NCI-H345 (cell line): ENCODE results near the gene TEPSIN.

ENCODE experiments used
- DNase-seq: peaks from one replicate; lab custom pipeline; 2025; lab: John Stamatoyannopoulos, UW

Gene TEPSIN

DNA sequence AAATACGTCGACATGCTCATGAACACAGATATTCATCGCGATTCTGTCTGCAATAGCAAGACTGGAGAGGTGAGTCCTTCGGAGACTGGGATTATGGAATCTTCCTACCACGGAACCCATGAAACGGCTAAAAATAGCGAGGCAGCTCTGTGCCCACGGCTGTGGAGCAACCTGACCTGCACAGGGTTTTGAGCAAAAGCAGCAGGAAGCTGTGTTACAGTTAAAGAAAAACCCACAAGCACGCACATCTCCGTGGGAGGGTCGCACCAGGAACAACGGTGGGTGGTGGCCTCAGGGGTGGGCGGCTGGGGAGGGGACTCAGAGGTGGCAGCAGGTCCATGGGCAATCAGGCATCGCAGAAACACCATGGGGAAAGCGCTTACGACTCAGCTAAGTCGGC lies 31.4 kb upstream of the TEPSIN start:
- DNase-seq: no peak

DNA sequence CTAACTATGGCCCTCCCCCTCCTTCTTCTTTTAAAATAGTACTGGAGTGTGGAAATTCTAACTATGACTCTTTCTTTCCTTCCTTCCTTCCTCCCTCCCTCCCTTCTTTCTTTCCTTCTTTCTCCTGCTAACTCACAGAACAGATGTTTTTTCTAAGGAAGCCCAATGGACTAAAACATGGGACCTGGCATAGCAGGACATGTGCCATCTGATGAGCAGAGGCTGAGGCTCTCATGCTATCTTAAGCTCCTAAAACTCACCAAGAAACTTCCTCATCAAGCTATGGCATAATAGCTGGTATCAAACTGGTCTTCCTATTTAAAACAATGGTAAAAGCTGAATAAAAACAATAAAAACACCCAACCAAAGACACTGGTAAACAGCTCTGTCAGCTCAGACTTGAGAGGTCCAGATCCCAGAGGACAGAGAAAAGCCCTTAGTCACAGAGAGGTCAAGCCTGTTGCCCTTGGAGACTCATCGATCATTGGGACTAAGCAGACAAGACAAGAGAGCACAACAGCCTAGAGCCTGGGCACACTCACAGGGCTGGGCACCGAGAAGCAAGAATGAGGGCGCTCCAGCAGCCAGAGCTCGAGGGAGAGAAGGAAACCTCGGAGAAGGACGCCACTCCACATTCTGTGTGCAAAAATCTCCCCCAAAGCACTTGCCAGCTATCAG lies 28.7 kb upstream of the TEPSIN start:
- no peak for DNase-seq

DNA sequence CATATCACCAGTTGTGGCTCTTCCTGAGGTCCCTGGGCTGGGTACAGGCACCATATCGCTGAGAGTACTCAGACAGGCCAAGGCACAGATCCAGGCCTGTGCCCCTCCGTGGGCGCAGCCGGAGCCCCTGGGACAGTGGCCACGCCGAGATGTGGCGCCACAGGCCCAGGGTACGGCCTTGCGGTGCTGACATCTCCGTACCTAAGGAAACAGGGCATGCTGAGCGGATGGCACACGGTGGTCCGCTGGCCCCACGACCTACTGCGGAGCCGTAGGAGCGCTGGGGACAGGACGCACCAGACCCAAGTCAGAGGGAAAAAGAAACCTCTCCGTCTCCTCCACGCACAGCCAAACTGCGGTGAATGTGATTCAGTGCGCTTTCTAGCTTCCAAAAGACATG lies 26.7 kb upstream of the TEPSIN start:
- DNase-seq: no peak

DNA sequence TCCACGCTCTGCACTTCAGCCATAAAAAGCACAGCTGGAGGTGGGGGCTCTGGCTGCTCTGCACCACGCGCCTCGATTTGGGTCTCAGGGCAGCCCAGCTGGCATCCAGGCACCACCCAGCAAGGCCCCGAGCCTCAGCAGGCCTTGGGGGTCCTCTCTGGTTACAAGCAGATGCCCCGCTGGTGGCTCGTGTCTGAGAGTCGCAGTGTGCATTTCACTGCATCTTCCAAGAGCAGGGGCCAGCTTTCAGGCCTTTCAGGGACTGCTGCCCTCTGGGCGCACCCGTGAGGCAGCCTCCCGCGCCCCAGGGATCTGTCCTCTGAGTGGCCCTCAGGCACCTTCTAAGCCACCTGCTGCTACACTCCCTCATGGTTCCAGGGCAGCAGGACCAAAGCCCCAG lies 25.8 kb upstream of the TEPSIN start:
- no peak for DNase-seq

DNA sequence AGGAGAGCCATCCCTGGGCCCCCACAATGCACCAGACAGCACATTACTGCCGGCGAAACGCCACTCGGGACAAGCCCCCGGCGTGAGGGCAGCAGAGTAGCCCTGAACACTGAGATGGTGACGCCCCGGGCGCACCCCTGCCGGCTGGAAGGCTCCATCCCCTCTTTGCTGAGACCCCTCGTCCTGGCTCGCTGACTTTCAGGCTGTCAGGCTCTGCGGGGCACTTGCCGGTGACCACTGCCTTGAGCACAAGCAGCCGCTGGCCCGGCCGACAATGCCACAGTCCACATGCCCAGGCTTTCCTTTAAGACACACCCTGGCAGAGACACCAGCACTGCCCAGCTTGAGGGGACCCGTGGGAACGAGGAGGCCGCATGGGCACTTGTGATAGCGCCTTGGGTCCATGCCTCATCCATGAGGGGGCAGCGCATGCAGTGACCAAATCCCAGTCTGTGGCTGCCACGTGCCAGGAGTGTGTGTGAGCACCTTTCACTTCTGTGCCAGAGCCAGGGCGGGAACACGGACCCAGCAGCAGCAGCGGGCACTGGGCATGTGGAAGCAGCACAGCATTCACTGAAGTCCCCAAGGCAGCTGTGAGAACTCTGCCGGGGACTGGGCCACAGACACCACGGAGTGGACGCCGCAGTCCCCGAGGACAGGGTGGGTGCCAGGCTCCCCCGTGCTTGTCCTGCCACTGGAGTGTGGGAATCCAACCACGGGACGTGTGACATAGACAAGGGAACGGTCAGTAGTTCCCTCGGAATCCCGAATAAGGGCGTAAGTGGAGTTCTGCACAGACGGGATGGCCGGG lies 24.7 kb upstream of the TEPSIN start:
- no peak for DNase-seq

DNA sequence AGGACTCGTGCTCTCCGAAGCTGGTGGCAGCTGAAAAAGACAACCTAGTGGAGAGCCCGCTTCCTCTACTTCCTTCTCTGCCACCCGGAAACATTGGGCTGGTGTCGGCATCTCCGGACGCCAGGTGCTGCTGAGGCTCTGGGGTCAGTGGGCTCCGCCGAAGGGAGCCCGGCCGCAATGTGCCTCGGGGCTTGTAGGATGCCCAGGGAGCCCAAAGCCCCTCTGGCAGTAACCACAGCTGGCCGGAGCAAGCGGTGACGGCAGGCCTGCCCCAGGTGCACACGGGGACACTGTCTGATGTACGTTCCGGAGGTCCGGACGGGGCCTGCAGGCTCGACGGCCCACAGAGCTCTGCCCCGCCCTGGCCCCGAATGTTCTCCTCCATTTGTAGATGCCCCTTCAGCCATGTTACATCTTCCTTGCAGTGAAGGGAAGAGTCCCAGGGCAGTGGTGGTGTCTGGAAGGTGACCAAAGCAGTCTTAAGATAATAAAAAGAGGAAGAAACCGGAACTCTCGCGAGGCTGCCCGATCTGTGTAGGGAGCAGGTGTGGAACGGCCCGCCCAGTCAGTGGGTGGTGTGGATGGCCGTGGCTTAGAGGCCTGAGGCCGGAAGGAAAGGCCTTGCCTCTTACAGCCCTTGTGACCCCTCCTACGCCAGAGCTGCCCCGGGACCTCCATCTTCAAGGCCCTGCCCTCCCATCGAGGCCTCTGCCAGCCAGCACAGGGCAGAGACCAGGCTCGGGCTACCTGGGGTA lies 22.9 kb upstream of the TEPSIN start:
- no peak for DNase-seq

DNA sequence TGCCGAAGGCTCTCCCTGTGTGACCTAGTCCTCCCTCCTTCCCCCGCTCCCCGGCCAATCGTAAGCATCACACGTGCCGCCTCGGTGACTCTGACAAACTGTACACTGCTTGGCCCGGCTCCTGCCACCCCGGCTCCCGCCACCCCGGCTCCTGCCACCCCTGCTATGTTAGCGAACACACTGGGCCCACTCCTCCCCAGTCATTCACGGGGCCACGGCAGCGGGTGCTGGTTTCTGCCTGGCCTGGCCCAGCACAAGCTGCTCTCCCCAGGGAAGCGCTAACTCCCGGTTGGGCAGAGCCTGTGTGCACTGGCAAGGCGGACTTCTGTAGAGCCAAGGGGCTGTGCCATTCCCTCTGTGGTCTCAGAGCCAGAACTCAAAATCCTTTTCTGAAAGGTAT lies 22.2 kb upstream of the TEPSIN start:
- no peak for DNase-seq

DNA sequence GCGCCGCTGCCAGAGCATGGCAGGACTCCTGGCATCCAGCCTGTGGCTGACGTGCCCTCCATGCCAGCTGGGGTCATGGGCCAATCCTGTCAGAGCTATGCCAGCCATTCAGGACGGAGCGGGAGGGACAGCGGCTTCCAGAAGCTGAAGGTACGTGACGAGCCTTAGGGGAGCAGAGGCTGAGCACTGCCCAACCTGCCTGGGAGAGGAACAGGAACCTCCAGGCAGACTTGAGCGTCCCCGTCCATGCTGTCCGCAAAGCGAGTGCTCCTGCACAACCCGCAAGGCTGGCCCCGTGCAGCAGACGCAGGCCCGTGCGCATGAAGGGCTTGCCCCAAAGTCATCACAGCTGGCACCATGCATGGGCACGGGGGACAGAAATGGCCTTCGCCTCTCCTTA lies 21.8 kb upstream of the TEPSIN start:
- no peak for DNase-seq

DNA sequence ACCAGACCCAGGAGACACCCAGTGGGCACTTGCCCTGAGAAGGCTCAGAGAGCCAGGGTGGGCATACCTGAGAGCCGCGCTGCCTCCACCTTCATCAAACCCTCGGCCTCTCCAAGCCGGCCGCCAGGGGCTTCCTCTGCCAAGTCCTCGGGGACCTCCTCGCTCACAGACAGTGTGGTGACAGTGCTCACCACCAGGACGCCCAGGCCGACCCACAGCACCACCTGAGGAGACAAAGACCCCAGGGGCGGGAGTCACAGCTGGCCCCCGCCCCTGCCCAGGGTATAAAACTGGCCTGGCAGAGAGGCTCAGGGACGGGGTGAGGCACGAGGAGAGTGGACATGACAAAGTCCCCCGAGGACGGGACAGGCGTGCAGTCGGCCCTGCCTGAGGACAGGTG lies 21.3 kb upstream of the TEPSIN start:
- no peak for DNase-seq

DNA sequence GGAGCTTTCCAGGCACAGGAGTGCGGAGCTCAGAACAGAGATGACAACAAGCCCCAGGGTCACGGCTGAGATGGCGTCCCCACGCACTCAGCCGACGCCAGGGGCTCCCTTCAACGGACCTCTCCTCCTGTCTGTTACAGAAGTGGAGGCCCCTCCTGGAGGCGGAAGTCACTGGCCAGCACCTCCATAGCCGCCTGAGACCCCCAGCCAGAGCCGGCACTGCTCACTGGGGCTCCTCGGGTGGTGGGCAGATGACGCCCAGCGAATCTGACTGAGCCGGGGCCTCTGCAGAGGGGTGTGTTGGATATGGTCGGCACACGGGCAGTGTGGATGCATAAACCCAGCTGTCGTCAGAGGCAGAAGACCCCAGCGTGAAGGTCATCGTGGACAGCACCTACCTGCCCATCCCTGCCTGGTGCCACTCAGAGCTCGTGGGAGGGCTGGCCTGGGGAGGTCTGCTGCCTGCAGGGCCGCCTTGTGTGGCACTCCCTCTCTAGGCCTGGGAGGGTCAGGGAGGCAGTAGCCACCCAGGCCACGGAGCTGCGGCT lies 20.3 kb upstream of the TEPSIN start:
- DNase-seq: no peak

DNA sequence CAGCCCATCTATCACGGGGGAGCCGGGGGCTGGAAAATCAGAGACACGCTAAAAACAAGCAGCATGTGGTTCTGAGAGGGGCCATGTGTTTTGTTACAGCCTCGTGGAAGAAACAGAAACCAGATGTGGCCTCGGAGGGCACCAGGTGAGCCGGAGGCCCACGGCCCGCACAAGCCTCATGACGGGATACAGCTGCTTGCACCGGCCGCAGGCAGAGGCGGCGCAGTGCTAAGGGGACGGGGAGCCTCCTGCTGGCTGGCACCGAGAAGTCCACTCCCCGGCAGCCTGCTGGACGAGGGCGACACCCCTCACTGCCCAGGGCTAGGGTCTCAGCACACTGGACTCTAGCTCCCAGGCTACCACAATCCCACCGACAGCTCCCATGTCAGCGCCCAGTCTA lies 19.4 kb upstream of the TEPSIN start:
- DNase-seq: no peak

DNA sequence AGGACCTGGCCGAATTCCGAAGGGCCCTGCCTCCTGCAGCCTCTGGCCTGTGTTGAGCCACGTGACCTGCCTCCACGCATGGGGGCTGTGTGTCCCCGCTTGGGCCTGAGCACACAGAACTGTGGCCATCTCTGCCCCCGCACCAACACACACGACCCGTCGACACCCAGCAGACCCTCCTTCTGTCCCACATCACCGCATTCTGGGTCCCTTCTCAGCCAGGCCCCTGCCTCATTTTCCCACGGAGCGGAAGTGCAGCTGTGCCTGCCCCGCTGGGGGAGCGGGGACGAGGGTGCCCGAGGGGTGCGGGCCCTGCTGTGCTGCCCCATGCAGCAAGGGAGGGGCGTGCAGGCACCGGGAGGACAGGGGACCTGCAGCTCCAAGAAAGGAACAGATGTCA lies 18.7 kb upstream of the TEPSIN start:
- no peak for DNase-seq

DNA sequence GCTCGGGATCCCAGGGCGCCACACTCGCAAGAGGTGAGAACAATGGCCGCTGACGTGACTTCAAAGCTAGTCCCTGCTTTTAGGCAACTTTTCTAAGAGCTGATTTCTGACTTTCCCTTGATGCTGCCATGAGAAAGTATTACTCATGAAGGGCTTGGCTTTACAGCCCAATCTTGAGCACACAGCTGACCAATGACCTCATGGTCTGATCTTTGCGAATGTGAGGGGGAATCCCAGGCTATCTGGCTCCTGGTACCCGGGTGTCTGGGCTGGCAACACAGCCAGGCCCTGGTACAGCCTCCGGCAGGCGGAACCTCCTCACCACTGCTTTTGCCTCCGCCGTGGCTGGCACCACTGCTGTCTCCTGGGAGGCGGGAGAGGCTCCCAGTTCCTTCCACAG lies 17.8 kb upstream of the TEPSIN start:
- DNase-seq: no peak

DNA sequence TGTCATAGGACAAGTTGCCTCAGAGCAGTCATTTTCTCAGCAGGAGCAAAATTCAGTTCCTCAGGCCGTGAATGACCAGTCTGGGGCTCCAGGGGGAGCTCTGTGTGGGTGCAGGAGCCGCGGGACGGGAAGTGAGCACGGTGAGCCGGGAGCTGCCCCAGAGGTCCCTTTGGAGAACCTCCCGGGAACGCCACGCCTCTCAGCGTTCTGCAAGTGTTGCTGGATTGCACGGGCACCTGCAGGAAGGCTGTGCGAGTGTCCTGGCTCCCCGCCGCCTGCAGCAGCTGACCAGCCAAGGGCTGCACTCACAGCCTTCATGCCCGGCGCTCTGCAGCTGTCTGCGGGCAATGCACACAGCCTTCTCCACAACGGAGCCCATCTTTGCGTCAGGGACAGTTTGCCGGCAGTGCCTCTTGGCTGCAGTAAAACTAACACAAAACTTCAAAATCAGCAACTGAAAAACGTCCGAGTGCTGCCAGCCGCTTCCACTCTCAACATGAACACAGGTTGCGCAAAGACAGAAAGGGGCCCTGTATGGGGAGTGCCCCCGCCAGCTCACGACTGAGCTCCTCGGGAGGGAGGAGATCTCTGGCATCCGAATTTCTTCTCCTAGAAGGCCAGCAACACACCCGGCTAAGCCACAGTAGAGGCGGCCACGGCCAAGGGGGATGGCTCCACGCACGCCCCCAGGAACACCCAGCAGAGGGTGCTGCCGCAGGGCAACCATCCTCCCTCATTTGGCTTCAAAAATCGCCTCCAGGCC lies 16.3 kb upstream of the TEPSIN start:
- no peak for DNase-seq

DNA sequence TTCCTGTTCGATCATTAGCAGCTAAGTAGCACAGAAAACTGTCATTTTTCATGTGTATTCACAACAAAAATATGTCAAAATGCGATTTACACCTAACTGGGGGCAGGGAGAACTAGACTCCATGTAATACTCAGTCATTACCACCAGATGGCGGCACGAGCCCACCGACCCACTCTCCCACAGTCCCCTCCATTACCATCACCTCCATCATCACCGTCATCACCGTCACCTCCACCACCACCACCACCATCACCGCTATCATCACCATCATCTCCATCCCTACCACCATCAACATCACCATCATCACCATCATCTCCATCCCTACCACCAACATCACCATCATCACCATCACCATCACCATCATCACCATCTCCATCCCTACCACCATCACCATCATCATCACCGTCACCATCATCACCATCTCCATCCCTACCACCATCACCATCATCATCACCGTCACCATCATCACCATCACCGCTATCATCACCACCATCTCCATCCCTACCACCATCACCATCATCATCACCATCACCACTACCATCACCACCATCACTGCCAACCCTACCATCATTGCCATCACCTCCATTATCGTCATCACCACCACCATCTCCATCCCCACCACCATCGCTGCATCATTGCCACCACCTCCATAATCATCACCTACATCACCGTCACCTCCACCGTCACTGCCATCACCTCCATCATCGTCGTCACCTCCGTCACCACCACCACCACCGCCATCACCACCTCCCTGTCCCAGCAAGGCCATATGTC lies 14.7 kb upstream of the TEPSIN start:
- peak; percentile 31 for DNase-seq

DNA sequence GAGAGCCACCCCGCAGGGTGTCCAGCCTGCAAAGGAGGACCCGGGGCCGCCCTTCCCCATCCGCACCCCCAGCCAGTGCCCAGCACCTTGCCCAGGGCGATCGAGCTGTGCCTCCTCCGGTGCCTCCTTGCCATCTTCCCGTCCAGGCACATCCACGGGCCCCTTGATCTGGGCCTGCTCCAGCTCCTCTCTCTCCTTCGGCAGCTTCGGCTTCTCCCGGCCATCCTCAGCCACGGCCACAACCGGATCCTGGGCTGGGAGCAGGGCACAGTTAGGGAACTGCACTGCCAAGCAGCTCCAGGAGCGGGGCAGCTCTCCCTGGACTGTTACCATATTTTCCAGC lies 14.1 kb upstream of the TEPSIN start:
- DNase-seq: no peak

DNA sequence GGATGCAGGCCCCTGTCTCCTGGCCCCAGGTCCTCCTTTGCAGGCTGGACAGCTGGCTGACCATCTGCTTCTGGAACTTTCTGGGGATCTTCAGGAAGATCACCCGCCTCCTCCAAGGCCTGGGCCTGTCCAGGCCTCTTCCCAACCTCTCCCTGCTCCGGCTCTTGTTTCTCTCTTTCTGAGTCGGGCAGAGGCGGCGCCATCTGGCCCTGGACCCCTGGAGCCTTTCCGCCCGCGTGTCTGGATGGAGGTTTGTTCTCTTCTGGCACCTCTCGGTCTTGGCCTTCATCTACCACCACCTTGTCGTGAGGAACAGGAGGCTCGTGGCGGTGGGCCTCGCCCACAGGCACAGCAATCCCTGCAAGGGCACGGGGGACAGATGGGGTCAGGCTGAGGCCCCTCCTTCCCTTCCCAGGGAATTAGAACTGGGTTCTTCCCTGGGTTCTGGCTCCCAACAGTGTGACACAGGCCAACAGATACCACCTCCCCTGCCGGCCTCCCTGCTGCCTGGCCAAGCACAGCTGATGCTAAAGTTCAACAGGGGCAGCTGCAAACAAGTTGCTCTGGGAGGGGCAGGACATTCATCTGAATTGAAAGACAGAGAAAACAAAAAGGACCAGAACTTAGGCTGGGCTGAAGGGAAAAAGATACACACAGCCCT lies 13.6 kb upstream of the TEPSIN start:
- DNase-seq: peak; percentile 28

DNA sequence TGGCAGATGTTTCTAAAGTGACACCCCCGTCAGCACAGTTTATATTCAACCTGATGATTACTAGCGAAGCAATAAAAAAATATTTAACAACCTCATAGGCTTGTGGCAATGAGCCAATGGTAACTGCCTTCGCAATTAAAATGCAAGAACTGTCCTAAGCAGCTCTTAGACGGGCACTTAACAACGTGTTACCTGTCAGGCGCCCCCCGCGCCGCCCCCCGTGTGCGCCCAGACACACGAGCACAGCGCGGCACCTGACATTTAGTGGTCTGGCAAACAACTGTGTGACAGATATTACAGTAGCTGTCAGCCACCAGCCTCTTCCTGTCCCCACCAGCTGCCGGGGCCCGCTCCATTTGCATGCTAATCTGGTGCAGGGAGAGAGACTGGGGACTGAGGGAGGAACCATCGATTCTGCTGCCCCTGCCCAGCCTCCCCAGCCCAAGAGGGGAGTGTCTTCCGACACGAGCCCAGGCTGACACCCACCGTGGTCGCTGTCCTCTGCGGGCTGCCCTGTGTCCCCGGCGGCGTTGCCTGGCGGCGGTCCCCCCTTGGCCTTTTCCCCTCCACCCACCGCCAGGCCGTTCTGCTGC lies 12.9 kb upstream of the TEPSIN start:
- peak; percentile 95 for DNase-seq

DNA sequence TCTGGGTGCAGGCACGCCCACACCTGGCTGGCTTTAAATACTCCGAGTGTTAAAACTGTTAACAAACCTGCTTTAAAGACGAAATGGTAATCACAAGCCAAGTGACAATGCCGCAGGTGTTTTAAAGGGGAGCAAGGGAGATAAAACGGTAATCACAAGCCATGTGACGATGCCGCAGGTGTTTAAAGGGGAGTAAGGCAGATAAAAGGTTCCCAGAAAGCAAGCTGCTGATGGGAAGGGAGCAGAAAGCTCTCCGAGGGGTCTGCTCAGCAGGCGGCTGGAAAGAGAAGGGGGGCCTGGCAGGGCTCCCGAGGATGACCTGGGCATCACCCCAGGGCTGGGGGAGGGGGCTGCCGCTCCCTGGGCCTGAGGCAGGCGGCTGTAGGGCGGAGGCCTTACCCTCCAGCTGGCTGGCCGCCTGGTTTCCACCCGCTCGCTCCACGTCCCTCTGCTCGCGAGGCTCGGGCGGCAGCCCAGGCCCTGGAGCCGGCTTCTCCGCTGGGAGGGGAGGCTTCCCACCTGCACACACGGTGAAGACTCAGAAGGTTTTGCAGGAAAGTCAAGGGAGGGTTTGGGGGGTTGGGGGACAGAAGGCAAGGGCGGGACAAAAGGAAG lies 12.3 kb upstream of the TEPSIN start:
- peak; percentile 95 for DNase-seq
